ENCODE results near the gene ITPR1.

DNA sequence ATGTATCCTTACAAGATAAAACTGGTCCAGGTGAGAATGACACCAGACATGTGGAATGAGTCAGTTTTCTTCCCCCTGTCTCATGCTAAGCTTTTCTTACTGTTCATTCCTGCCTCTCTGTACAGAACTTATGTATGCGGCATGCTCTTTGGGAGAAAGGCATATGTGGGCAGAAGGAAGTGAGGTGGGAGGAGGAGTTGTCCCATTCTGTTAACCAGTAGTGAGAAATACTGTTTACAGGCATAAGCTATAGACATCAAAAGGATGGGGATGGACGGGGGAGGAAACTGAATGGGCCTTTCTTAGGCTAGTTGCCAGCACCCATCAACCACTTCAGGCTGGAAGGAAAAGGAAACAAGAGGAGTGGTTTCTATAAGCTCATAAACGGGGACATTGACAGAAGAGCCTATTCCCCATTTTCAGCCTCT is 342.5 kb downstream of the ITPR1 start:
- TF ChIP-seq, protein P1, sequence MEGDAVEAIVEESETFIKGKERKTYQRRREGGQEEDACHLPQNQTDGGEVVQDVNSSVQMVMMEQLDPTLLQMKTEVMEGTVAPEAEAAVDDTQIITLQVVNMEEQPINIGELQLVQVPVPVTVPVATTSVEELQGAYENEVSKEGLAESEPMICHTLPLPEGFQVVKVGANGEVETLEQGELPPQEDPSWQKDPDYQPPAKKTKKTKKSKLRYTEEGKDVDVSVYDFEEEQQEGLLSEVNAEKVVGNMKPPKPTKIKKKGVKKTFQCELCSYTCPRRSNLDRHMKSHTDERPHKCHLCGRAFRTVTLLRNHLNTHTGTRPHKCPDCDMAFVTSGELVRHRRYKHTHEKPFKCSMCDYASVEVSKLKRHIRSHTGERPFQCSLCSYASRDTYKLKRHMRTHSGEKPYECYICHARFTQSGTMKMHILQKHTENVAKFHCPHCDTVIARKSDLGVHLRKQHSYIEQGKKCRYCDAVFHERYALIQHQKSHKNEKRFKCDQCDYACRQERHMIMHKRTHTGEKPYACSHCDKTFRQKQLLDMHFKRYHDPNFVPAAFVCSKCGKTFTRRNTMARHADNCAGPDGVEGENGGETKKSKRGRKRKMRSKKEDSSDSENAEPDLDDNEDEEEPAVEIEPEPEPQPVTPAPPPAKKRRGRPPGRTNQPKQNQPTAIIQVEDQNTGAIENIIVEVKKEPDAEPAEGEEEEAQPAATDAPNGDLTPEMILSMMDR (conservative IDR thresholded peaks at IDR 0.05; ENCODE audit: low read depth, low read length): no peak
- TF ChIP-seq EZH2 (IDR thresholded peaks at IDR 0.05; ENCODE audit: low read length, unreplicated experiment) (no peak), EZH2phosphoT487 (IDR thresholded peaks at IDR 0.05; ENCODE audit: borderline replicate concordance, low read length) (no peak)
